ENCODE data around the gene KRTAP10-6.
"Not testable (repeated sequence)": the region's sequence is repeated elsewhere in the genome, so short reads cannot be mapped to it uniquely, and the experiment has no call there.

- not testable (repeated sequence) for TF ChIP-seq POLR2A, POLR2AphosphoS5, TAF1, SPI1 (IDR thresholded peaks at IDR 0.05; ENCODE audit: low read depth, low read length)
Measured at GRCh38 chr21:44637851-44638348, 45.6 kb upstream of the KRTAP10-6 start.
